ENCODE measurements around the gene MAP1LC3B.

The MAP1LC3B gene

DNA sequence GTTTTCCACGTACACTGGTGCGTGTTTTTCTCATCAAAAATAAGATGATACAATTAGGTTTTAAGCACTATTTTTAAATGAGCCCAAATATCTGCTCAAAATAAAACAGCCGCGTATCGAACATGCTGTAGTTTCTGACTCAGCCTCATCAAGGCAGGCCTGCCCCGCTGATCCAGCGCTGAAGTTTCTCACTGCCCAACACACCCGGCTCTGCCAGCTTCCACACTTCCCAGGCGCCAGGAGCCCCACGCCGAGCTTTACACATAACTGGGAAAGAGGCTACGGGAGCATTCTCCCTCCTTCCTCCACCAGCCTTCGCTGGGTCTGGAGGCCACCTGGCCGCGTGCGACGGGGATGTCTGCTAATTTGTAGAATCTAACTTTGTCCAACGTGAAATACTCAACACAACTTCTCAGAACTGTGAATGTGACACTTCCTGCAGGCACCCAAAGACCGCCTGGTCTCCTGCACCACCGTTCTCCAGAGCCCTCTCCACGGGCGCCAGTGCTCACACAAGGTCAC, 42.1 kb downstream of the MAP1LC3B start:
- no peaks in the 10 kb centered on the region for H3K36me3 ChIP-seq (ENCODE audit: insufficient read depth, low read length)
- H3K79me2 ChIP-seq (ENCODE audit: insufficient read depth, low read length), result no peaks in the 10 kb centered on the region
- H2AFZ ChIP-seq (ENCODE audit: low read length), result no peak overlapping the region
- H3K4me2 ChIP-seq (ENCODE audit: low read depth, low read length, poor library complexity, severe bottlenecking), result no peak overlapping the region
- H3K9me2 ChIP-seq (replicated peaks; ENCODE audit: low read depth, low read length), result no peaks in the 10 kb centered on the region
- no peaks in the 10 kb centered on the region for H3K9me3 ChIP-seq (ENCODE audit: insufficient read depth, low read depth, low read length)
- peaks cover 7% of the 10 kb centered on the region for H3K4me1 ChIP-seq (ENCODE audit: insufficient read depth, low read length, poor library complexity, severe bottlenecking)
- H4K20me1 ChIP-seq (ENCODE audit: insufficient read depth, low read length, poor library complexity, severe bottlenecking), result no peaks in the 10 kb centered on the region
- no peak overlapping the region for H3K4me3 ChIP-seq (ENCODE audit: low read length, poor library complexity, severe bottlenecking)
- H3K9ac ChIP-seq (ENCODE audit: low read depth, low read length, poor library complexity, severe bottlenecking), result no peak overlapping the region
- H3F3A ChIP-seq (ENCODE audit: low read depth), result no peaks in the 10 kb centered on the region
- TF ChIP-seq, protein P1, sequence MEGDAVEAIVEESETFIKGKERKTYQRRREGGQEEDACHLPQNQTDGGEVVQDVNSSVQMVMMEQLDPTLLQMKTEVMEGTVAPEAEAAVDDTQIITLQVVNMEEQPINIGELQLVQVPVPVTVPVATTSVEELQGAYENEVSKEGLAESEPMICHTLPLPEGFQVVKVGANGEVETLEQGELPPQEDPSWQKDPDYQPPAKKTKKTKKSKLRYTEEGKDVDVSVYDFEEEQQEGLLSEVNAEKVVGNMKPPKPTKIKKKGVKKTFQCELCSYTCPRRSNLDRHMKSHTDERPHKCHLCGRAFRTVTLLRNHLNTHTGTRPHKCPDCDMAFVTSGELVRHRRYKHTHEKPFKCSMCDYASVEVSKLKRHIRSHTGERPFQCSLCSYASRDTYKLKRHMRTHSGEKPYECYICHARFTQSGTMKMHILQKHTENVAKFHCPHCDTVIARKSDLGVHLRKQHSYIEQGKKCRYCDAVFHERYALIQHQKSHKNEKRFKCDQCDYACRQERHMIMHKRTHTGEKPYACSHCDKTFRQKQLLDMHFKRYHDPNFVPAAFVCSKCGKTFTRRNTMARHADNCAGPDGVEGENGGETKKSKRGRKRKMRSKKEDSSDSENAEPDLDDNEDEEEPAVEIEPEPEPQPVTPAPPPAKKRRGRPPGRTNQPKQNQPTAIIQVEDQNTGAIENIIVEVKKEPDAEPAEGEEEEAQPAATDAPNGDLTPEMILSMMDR (conservative IDR thresholded peaks at IDR 0.05; ENCODE audit: low read length), result no peak
- TF ChIP-seq EZH2phosphoT487 (IDR thresholded peaks at IDR 0.05; ENCODE audit: borderline replicate concordance), result no peak
- no peaks in the 10 kb centered on the region for H3K27me3 ChIP-seq (ENCODE audit: insufficient read depth, low read length, poor library complexity, severe bottlenecking)

DNA sequence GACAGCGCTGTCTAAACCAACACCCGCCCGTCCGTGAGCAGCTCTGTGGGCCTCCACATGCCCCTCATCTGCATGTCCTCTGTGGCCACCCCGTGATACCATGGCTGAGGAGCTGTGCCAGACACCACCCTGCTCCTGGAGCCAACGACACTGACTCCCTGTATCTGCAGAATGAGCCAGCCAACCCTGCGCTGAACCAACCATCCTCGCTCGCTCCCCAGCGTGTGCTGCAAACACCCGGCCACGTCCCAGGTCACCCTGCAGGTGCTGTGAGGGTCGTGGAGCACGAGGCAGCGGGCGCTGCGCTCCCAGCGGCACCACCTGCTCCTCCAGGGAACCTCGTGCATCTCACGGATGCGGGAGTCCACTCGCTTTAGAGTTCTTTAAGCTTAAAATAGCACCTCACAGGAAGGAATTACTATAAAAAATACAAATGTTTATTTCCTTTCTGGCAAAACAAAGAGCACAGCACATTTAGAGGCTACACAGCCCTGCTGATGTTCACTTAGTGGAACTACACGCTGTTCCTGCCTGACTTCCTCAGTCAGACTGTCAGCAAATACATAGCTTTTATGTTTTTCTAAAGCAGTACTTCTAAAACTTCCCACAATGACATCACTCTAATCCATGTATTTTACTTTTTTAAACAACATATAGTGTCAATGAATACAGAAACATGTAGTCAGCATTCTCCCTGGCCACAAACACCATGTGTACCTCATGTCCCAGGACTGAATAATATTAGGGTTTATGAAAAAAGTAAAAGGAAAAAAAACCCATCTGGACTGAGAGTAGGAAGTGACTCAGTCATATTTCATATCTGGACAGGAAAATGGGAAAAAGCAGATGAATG, 43.5 kb downstream of the MAP1LC3B start:
- H3K79me2 ChIP-seq (ENCODE audit: insufficient read depth, low read length), result no peaks in the 10 kb centered on the region
- H3K9me3 ChIP-seq (ENCODE audit: insufficient read depth, low read depth, low read length), result no peaks in the 10 kb centered on the region
- no peak overlapping the region for H3K4me2 ChIP-seq (ENCODE audit: low read depth, low read length, poor library complexity, severe bottlenecking)
- no peak overlapping the region for H3K9ac ChIP-seq (ENCODE audit: low read depth, low read length, poor library complexity, severe bottlenecking)
- no peaks in the 10 kb centered on the region for H3K9me2 ChIP-seq (replicated peaks; ENCODE audit: low read depth, low read length)
- TF ChIP-seq, protein P1 (conservative IDR thresholded peaks at IDR 0.05; ENCODE audit: low read length), result no peak
- no peak for TF ChIP-seq EZH2phosphoT487 (IDR thresholded peaks at IDR 0.05; ENCODE audit: borderline replicate concordance)
- H3K4me1 ChIP-seq (ENCODE audit: insufficient read depth, low read length, poor library complexity, severe bottlenecking), result peaks cover 6% of the 10 kb centered on the region
- peak overlapping the region; percentile 36; the same call in 1 of the 2 replicates for H2AFZ ChIP-seq (ENCODE audit: low read length)
- H3K4me3 ChIP-seq (ENCODE audit: low read length, poor library complexity, severe bottlenecking), result no peak overlapping the region
- H3K36me3 ChIP-seq (ENCODE audit: insufficient read depth, low read length), result no peaks in the 10 kb centered on the region
- no peaks in the 10 kb centered on the region for H4K20me1 ChIP-seq (ENCODE audit: insufficient read depth, low read length, poor library complexity, severe bottlenecking)
- no peaks in the 10 kb centered on the region for H3K27me3 ChIP-seq (ENCODE audit: insufficient read depth, low read length, poor library complexity, severe bottlenecking)
- no peaks in the 10 kb centered on the region for H3F3A ChIP-seq (ENCODE audit: low read depth)

DNA sequence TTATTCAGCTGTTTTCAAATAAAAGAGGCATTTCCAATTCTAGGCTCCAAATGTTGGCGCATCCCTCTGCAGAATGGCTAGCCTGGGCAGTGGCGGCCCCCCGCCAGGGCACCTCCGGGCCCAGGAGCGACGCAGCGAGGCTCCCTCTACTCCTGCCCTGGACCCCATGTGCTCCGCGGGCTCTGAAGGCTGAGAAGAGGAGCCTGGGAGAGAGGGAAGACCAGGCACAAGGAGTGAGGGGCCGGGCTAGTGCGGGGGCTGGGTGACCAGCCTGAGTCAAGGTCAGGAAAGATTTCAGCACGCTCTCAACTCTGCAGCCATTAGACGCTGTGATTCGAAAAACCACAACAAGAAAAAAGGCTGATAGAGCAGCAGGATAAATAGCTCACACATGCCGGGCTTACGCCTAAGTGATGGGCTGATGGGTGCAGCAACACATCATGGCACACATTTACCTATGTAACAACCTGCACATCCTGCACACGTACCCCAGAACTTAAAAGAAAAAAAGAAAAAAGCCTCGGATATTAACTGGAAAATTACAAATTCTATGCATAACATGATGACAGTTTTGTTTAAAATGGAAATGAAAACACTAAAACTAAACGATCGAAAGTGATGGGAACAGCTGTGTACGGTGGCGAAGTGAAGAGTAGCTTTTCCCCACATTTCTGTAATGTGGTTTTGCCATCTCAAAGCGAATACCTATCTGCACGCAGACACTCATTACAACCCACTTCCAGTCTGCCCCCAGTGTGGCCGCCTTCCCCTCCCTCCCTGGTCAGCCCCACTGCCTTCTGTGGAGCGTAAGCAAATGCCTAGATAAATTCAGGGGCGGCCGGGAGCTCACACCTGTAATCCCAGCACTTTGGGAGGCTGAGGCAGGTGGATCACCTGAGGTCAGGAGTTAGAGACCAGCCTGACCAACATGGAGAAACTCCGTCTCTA, 44.4 kb downstream of the MAP1LC3B start:
- no peak overlapping the region for H3K9ac ChIP-seq (ENCODE audit: low read depth, low read length, poor library complexity, severe bottlenecking)
- no peaks in the 10 kb centered on the region for H3K9me3 ChIP-seq (ENCODE audit: insufficient read depth, low read depth, low read length)
- no peaks in the 10 kb centered on the region for H3K27me3 ChIP-seq (ENCODE audit: insufficient read depth, low read length, poor library complexity, severe bottlenecking)
- no peaks in the 10 kb centered on the region for H3K79me2 ChIP-seq (ENCODE audit: insufficient read depth, low read length)
- no peaks in the 10 kb centered on the region for H3F3A ChIP-seq (ENCODE audit: low read depth)
- TF ChIP-seq EZH2phosphoT487 (IDR thresholded peaks at IDR 0.05; ENCODE audit: borderline replicate concordance), result no peak
- no peak overlapping the region for H2AFZ ChIP-seq (ENCODE audit: low read length)
- peaks cover 6% of the 10 kb centered on the region for H3K4me1 ChIP-seq (ENCODE audit: insufficient read depth, low read length, poor library complexity, severe bottlenecking)
- H4K20me1 ChIP-seq (ENCODE audit: insufficient read depth, low read length, poor library complexity, severe bottlenecking), result no peaks in the 10 kb centered on the region
- H3K36me3 ChIP-seq (ENCODE audit: insufficient read depth, low read length), result no peaks in the 10 kb centered on the region
- no peak overlapping the region for H3K4me2 ChIP-seq (ENCODE audit: low read depth, low read length, poor library complexity, severe bottlenecking)
- no peak overlapping the region for H3K4me3 ChIP-seq (ENCODE audit: low read length, poor library complexity, severe bottlenecking)
- H3K9me2 ChIP-seq (replicated peaks; ENCODE audit: low read depth, low read length), result no peaks in the 10 kb centered on the region

All from Loucy (cell line).